HCT116 (cell line): ENCODE measurements around the gene TRIM45. TPM values are rescaled to one million over a fixed set of nuclear protein-coding genes. Genes with fewer than 3 reads are reported as not detected.

Experiments
- ATAC-seq: fragments of 200-7000 bp; cut with Tn5 transposase; 2 replicates; pipeline ENCODE4 v1.9.1; 2020; ENCODE audit warnings: mild to moderate bottlenecking, moderate library complexity
- BruUV-seq: library from RNA; stranded (reverse); fragments of 400-500 nt; replicated peaks from 2 replicates; lab custom pipeline; 2021; lab: Mats Ljungman, UMichigan
- CTCF ChIA-PET: fragments of 300-600 bp; sonication (Branson Sonifier 250); formaldehyde crosslinking; loops from one replicate; lab custom pipeline; 2021; ENCODE audit warnings: antibody characterized with exemption; lab: Charles Lee
- POLR2A ChIA-PET: fragments of 300-600, 350-600 bp; sonication (Branson Sonifier 250); formaldehyde crosslinking; loops from one replicate; lab custom pipeline; 2021; ENCODE audit warnings: antibody characterized with exemption; lab: Charles Lee
- RAD21 ChIA-PET, 2 experiments: fragments of 300-600 bp; sonication (Branson Sonifier 250); formaldehyde crosslinking; loops; one replicate each; lab custom pipeline; 2023; ENCODE audit warnings: low total read pairs in 2 of 2; ENCODE audit not compliant: uncharacterized antibody in 2 of 2, unreplicated experiment in 2 of 2, low non-redundant PET in 1 of 2; lab: Charles Lee
- DNase-seq: peaks from one replicate; pipeline ENCODE4 v3.0.0-alpha.2; 2010; ENCODE audit warnings: low read depth, low spot score
- H2AFZ ChIP-seq: fragments of 200-600 bp; shearing (Covaris generic), sonication (generic); 2 replicates; pipeline ENCODE4 v1.6.1; 2017; ENCODE audit warnings: low read depth, mixed run types, mixed read lengths, antibody characterized with exemption, low read length; ENCODE audit not compliant: poor library complexity, severe bottlenecking
- H3K27ac ChIP-seq: 2 replicates; pipeline ENCODE4 v1.5.1; 2012; ENCODE audit warnings: low read depth, low read length
- H3K27me3 ChIP-seq: fragments of 200-600 bp; sonication (generic); 2 replicates; pipeline ENCODE4 v1.6.1; 2016; ENCODE audit warnings: mixed run types, low read length, mixed read lengths; ENCODE audit not compliant: insufficient read depth
- H3K36me3 ChIP-seq, 2 experiments: fragments of 200-500 bp in 1 of 2; fragments of 200-600 bp in 1 of 2; sonication (Bioruptor generic) in 1 of 2; sonication (generic) in 1 of 2; 2 replicates each; pipeline versions ENCODE4 v1.5.1 to v1.6.1; 2014 to 2016; ENCODE audit warnings: low read length in 2 of 2, inconsistent platforms in 1 of 2, mixed read lengths in 1 of 2, mixed run types in 1 of 2; ENCODE audit not compliant: insufficient read depth in 2 of 2, control insufficient read depth in 1 of 2
- H3K4me1 ChIP-seq, 2 experiments: fragments of 200-600 bp in 1 of 2; sonication (generic) in 1 of 2; 2 replicates each; pipeline versions ENCODE4 v1.5.1 to v1.6.1; 2012 to 2017; ENCODE audit warnings: low read length in 2 of 2, inconsistent platforms in 1 of 2, mild to moderate bottlenecking in 1 of 2, mixed read lengths in 1 of 2, mixed run types in 1 of 2, moderate library complexity in 1 of 2; ENCODE audit not compliant: insufficient read depth in 2 of 2, control insufficient read depth in 1 of 2
- H3K4me2 ChIP-seq: fragments of 200-600 bp; sonication (generic); 2 replicates; pipeline ENCODE4 v1.6.1; 2017; ENCODE audit warnings: mixed run types, low read length, mixed read lengths
- H3K4me3 ChIP-seq, 2 experiments: fragments of 200-600 bp in 1 of 2; sonication (generic) in 1 of 2; replicated peaks in 1 of 2; 2 replicates each; pipeline ENCODE4 v1.5.1; 2011 to 2016; ENCODE audit warnings: low read length in 2 of 2, control low read depth in 1 of 2, low read depth in 1 of 2, mild to moderate bottlenecking in 1 of 2, mixed read lengths in 1 of 2, mixed run types in 1 of 2
- H3K79me2 ChIP-seq: fragments of 200-600 bp; sonication (generic); 2 replicates; pipeline ENCODE4 v1.6.1; 2017; ENCODE audit warnings: mild to moderate bottlenecking, mixed run types, low read length, moderate library complexity, mixed read lengths; ENCODE audit not compliant: insufficient read depth
- H3K9ac ChIP-seq: fragments of 200-600 bp; sonication (generic); 2 replicates; pipeline ENCODE4 v1.6.1; 2016; ENCODE audit warnings: low read length, mixed read lengths
- H3K9me2 ChIP-seq: fragments of 200-600 bp; sonication (generic), shearing (Covaris generic); 2 replicates; pipeline ENCODE4 v1.6.1; 2017; ENCODE audit warnings: mixed run types, mild to moderate bottlenecking, moderate library complexity; ENCODE audit not compliant: insufficient read depth
- H3K9me3 ChIP-seq, 2 experiments: fragments of 200-500 bp in 1 of 2; fragments of 200-600 bp in 1 of 2; sonication (Bioruptor generic) in 1 of 2; sonication (generic) in 1 of 2; 2 replicates each; pipeline ENCODE4 v1.6.1; 2014 to 2017; ENCODE audit warnings: low read length in 2 of 2, mixed read lengths in 2 of 2, inconsistent platforms in 1 of 2, low read depth in 1 of 2, mild to moderate bottlenecking in 1 of 2, mixed run types in 1 of 2, moderate library complexity in 1 of 2; ENCODE audit not compliant: control insufficient read depth in 1 of 2, insufficient read depth in 1 of 2
- H4K20me1 ChIP-seq: fragments of 200-600 bp; sonication (generic), shearing (Covaris generic); 2 replicates; pipeline ENCODE4 v1.6.1; 2017; ENCODE audit warnings: mixed run types, mild to moderate bottlenecking, moderate library complexity; ENCODE audit not compliant: insufficient read depth
- ATF3 ChIP-seq: IDR thresholded peaks from 2 replicates; pipeline ENCODE4 v1.6.1; 2012
- CBX3 ChIP-seq: IDR thresholded peaks from 2 replicates; pipeline ENCODE4 v1.6.1; 2012; ENCODE audit warnings: low read depth
- CEBPB ChIP-seq: IDR thresholded peaks from 2 replicates; pipeline ENCODE4 v1.6.1; 2012; ENCODE audit warnings: low read depth
- EGR1 ChIP-seq: IDR thresholded peaks from 2 replicates; pipeline ENCODE4 v1.6.1; 2012; ENCODE audit warnings: low read depth
- ELF1 ChIP-seq: IDR thresholded peaks from 2 replicates; pipeline ENCODE4 v1.6.1; 2012; ENCODE audit warnings: low read depth, borderline replicate concordance
- EZH2 ChIP-seq: fragments of 200-600 bp; sonication (generic); IDR thresholded peaks from 2 replicates; pipeline ENCODE4 v1.6.1; 2017; ENCODE audit warnings: antibody characterized with exemption, mixed run types
- EZH2phosphoT487 ChIP-seq: fragments of 200-600 bp; IDR thresholded peaks from 2 replicates; pipeline ENCODE4 v1.6.1; 2018; ENCODE audit warnings: antibody characterized with exemption, borderline replicate concordance
- MAX ChIP-seq: IDR thresholded peaks from 2 replicates; pipeline ENCODE4 v1.6.1; 2012
- POLR2A ChIP-seq: IDR thresholded peaks from 2 replicates; pipeline ENCODE4 v1.7.0; 2011; ENCODE audit warnings: borderline replicate concordance; ENCODE audit not compliant: insufficient read depth, insufficient read length; ENCODE audit errors: extremely low read depth
- POLR2AphosphoS5 ChIP-seq: IDR thresholded peaks from 2 replicates; pipeline ENCODE4 v1.6.1; 2011; ENCODE audit warnings: mild to moderate bottlenecking, low read depth, low read length, moderate library complexity
- RAD21 ChIP-seq: IDR thresholded peaks from 2 replicates; pipeline ENCODE4 v1.6.1; 2012; ENCODE audit warnings: low read depth, mild to moderate bottlenecking
- REST ChIP-seq: IDR thresholded peaks from 2 replicates; pipeline ENCODE4 v1.6.1; 2012; ENCODE audit warnings: low read depth
- SP1 ChIP-seq: IDR thresholded peaks from 2 replicates; pipeline ENCODE4 v1.6.1; 2012; ENCODE audit warnings: low read depth
- SRF ChIP-seq: IDR thresholded peaks from 2 replicates; pipeline ENCODE4 v1.6.1; 2012; ENCODE audit warnings: low read depth
- YY1 ChIP-seq: IDR thresholded peaks from 2 replicates; pipeline ENCODE4 v1.6.1; 2011; ENCODE audit warnings: low read length, low read depth, moderate library complexity, mild to moderate bottlenecking; ENCODE audit not compliant: insufficient replicate concordance; ENCODE audit errors: extremely low read depth
- ZFX ChIP-seq: fragments of 450-650 bp; IDR thresholded peaks from 2 replicates; pipeline ENCODE4 v1.6.1; 2017
- intact Hi-C: fragments of 100-400 bp; cut with micrococcal nuclease; formaldehyde crosslinking; loops from 2 replicates; pipeline ENCODE4 v1.10.0; 2022
- total RNA-seq: library from RNA; stranded (reverse); gene quantifications from one replicate; pipeline ENCODE4 v1.2.1, GENCODE V29; 2021; ENCODE audit not compliant: unreplicated experiment
- TF ChIP-seq, protein P1 (sequence below): IDR thresholded peaks from 2 replicates; pipeline ENCODE4 v1.6.1; 2011; ENCODE audit warnings: mild to moderate bottlenecking, low read length, moderate library complexity; ENCODE audit not compliant: insufficient replicate concordance; ENCODE audit errors: extremely low read depth
- TF ChIP-seq, protein P2 (sequence below), 3 experiments: fragments of 200-600 bp in 1 of 3; sonication (generic) in 1 of 3; IDR thresholded peaks in 2 of 3; conservative IDR thresholded peaks in 1 of 3; 2 replicates each; pipeline ENCODE4 v1.5.1; 2012 to 2017; ENCODE audit warnings: low read depth in 2 of 3, low read length in 2 of 3, antibody characterized with exemption in 1 of 3, borderline replicate concordance in 1 of 3, control low read depth in 1 of 3, mild to moderate bottlenecking in 1 of 3, mixed read lengths in 1 of 3, mixed run types in 1 of 3, moderate library complexity in 1 of 3; ENCODE audit not compliant: insufficient read depth in 1 of 3

The TRIM45 gene
- total RNA-seq, 1 experiment from 2014 or later = 3.5 TPM

GRCh38 chr1:117124661-117125060 lies 3.1 kb upstream of the TRIM45 start:
- no peak overlapping the region for H3K4me2 ChIP-seq
- H3K79me2 ChIP-seq = no peaks in the 10 kb centered on the region
- H3K4me1 ChIP-seq = peaks cover 0 to 17% of the 10 kb centered on the region in 2 experiments; a peak in 1 of 4 replicates
- H3K36me3 ChIP-seq = no peaks in the 10 kb centered on the region
- peaks cover 9% of the 10 kb centered on the region; the same call in 1 of the 2 replicates for H3K27me3 ChIP-seq
- no peak overlapping the region for H2AFZ ChIP-seq
- no peaks in the 10 kb centered on the region for H3K9me3 ChIP-seq
- no peak overlapping the region for H3K27ac ChIP-seq
- POLR2A ChIA-PET = no interaction called here
- no peaks in the 10 kb centered on the region for H4K20me1 ChIP-seq
- intact Hi-C loops = loop anchor here (10.0 kb wide), 1 partner anchor 630 kb away; no protein-coding TSS in a partner anchor
- no peaks in the 10 kb centered on the region for H3K9me2 ChIP-seq
- DNase-seq = no peak
- RAD21 ChIA-PET = no interaction called here
- CTCF ChIA-PET = interaction anchor here (0.8 to 1.0 kb wide), 3 partner anchors 57 to 387 kb away, joined by 3 read pairs; no protein-coding TSS in a partner anchor
- ATAC-seq = no peak
- TF ChIP-seq, protein P1, sequence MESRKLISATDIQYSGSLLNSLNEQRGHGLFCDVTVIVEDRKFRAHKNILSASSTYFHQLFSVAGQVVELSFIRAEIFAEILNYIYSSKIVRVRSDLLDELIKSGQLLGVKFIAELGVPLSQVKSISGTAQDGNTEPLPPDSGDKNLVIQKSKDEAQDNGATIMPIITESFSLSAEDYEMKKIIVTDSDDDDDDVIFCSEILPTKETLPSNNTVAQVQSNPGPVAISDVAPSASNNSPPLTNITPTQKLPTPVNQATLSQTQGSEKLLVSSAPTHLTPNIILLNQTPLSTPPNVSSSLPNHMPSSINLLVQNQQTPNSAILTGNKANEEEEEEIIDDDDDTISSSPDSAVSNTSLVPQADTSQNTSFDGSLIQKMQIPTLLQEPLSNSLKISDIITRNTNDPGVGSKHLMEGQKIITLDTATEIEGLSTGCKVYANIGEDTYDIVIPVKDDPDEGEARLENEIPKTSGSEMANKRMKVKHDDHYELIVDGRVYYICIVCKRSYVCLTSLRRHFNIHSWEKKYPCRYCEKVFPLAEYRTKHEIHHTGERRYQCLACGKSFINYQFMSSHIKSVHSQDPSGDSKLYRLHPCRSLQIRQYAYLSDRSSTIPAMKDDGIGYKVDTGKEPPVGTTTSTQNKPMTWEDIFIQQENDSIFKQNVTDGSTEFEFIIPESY = no peak
- TF ChIP-seq ZFX (no peak), YY1 (no peak), ATF3 (no peak), RAD21 (no peak), EGR1 (no peak), SRF (no peak), REST (no peak), SP1 (no peak), ELF1 (no peak), CEBPB (no peak), CBX3 (no peak), EZH2phosphoT487 (no peak), MAX (no peak), POLR2AphosphoS5 (no peak), EZH2 (no peak), POLR2A (no peak)
- TF ChIP-seq, protein P2, sequence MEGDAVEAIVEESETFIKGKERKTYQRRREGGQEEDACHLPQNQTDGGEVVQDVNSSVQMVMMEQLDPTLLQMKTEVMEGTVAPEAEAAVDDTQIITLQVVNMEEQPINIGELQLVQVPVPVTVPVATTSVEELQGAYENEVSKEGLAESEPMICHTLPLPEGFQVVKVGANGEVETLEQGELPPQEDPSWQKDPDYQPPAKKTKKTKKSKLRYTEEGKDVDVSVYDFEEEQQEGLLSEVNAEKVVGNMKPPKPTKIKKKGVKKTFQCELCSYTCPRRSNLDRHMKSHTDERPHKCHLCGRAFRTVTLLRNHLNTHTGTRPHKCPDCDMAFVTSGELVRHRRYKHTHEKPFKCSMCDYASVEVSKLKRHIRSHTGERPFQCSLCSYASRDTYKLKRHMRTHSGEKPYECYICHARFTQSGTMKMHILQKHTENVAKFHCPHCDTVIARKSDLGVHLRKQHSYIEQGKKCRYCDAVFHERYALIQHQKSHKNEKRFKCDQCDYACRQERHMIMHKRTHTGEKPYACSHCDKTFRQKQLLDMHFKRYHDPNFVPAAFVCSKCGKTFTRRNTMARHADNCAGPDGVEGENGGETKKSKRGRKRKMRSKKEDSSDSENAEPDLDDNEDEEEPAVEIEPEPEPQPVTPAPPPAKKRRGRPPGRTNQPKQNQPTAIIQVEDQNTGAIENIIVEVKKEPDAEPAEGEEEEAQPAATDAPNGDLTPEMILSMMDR (IDR thresholded peaks at IDR 0.05 in 2 of 3, conservative IDR thresholded peaks at IDR 0.05 in 1 of 3; ENCODE audit: borderline replicate concordance in 1 of 3, insufficient read depth in 1 of 3, low read depth in 2 of 3, low read length in 2 of 3) = no peak
- BruUV-seq = no TSS peak
- no peak overlapping the region for H3K4me3 ChIP-seq
- H3K9ac ChIP-seq = no peak overlapping the region
